Keratinocyte (primary cell): Measurements from ENCODE around the gene WFDC2. TPM values are rescaled to one million over a fixed set of nuclear protein-coding genes. Genes with fewer than 3 reads are reported as not detected.

Experiments
- DNase-seq: peaks from one replicate; pipeline ENCODE4 v3.0.0-alpha.2; 2011; ENCODE audit warnings: low read depth, missing footprints, low spot score
- FAIRE-seq: peaks from 2 replicates; lab custom pipeline; 2011; peaks lifted over from hg19 to GRCh38; lab: Jason Lieb, UNC
- H2AFZ ChIP-seq: 2 replicates; pipeline ENCODE4 v1.6.0; 2012; ENCODE audit warnings: low read length, control low read depth, inconsistent platforms; ENCODE audit not compliant: control insufficient read depth
- H3K27ac ChIP-seq: 2 replicates; pipeline ENCODE4 v1.5.1; 2011; ENCODE audit warnings: low read length; ENCODE audit not compliant: control insufficient read depth, insufficient read depth
- H3K27me3 ChIP-seq: 3 replicates; pipeline ENCODE4 v1.6.0; 2011; ENCODE audit warnings: low read length; ENCODE audit not compliant: control insufficient read depth, insufficient read depth; ENCODE audit errors: extremely low read depth
- H3K36me3 ChIP-seq, 2 experiments: 2 replicates in 1 of 2; 3 replicates in 1 of 2; pipeline ENCODE4 v1.5.1; 2011; ENCODE audit warnings: low read length in 2 of 2, mild to moderate bottlenecking in 1 of 2; ENCODE audit not compliant: control insufficient read depth in 2 of 2, insufficient read depth in 2 of 2; ENCODE audit errors: extremely low read depth in 1 of 2
- H3K4me1 ChIP-seq: 3 replicates; pipeline ENCODE4 v1.5.1; 2011; ENCODE audit warnings: low read length; ENCODE audit not compliant: control insufficient read depth, insufficient read depth; ENCODE audit errors: extremely low read depth
- H3K4me2 ChIP-seq: 3 replicates; pipeline ENCODE4 v1.6.0; 2011; ENCODE audit warnings: low read depth, low read length; ENCODE audit not compliant: control insufficient read depth, insufficient read depth; ENCODE audit errors: extremely low read depth
- H3K4me3 ChIP-seq, 3 experiments: fragments of 200-600 bp in 1 of 3; sonication (generic) in 1 of 3; 2 replicates in 2 of 3; 3 replicates in 1 of 3; pipeline ENCODE4 v1.5.1; 2011 to 2016; ENCODE audit warnings: low read length in 3 of 3, mild to moderate bottlenecking in 3 of 3, control low read depth in 2 of 3, inconsistent platforms in 1 of 3, low read depth in 1 of 3, mixed read lengths in 1 of 3, mixed run types in 1 of 3, moderate library complexity in 1 of 3; ENCODE audit not compliant: control insufficient read depth in 2 of 3, insufficient read depth in 2 of 3; ENCODE audit errors: extremely low read depth in 1 of 3
- H3K79me2 ChIP-seq: 2 replicates; pipeline ENCODE4 v1.6.0; 2012; ENCODE audit warnings: low read length; ENCODE audit not compliant: control insufficient read depth, insufficient read depth
- H3K9ac ChIP-seq: 3 replicates; pipeline ENCODE4 v1.6.0; 2011; ENCODE audit warnings: low read length; ENCODE audit not compliant: control insufficient read depth, insufficient read depth; ENCODE audit errors: extremely low read depth
- H3K9me1 ChIP-seq: 3 replicates; pipeline ENCODE4 v1.6.0; 2011; ENCODE audit warnings: low read length; ENCODE audit not compliant: control insufficient read depth, insufficient read depth; ENCODE audit errors: extremely low read depth
- H3K9me3 ChIP-seq: 2 replicates; pipeline ENCODE4 v1.5.1; 2012; ENCODE audit warnings: low read depth, low read length; ENCODE audit not compliant: control insufficient read depth
- H4K20me1 ChIP-seq: 3 replicates; pipeline ENCODE4 v1.6.0; 2011; ENCODE audit warnings: low read length; ENCODE audit not compliant: control insufficient read depth, insufficient read depth; ENCODE audit errors: extremely low read depth
- EZH2 ChIP-seq: IDR thresholded peaks from one replicate; pipeline ENCODE4 v1.6.1; 2012; ENCODE audit warnings: inconsistent platforms, mild to moderate bottlenecking, low read length, moderate library complexity
- dilution Hi-C: fragments of 300-500 bp; cut with MboI; formaldehyde crosslinking; loops from one replicate; pipeline ENCODE4 v1.7.0; 2020; ENCODE audit warnings: low sequenced_read_pairs; ENCODE audit not compliant: extremely low pct_ligation_motif_present
- polyA plus RNA-seq, 5 experiments: library from polyadenylated mRNA; depleted of rRNA in 3 of 5; stranded (reverse) in 3 of 5; stranded (forward) in 1 of 5; unstranded in 1 of 5; fragments of >200 nt; gene quantifications; 1 replicate in 1 of 5; 2 replicates in 3 of 5; 3 replicates in 1 of 5; pipeline versions ENCODE4 v1.2.1 to v1.2.3, GENCODE V29; 2011 to 2012; ENCODE audit warnings: missing spikeins in 2 of 5, low read depth in 1 of 5, low replicate concordance in 1 of 5
- TF ChIP-seq, protein P1 (sequence below), 3 experiments: IDR thresholded peaks in 1 of 3; conservative IDR thresholded peaks in 1 of 3; optimal IDR thresholded peaks in 1 of 3; 2 replicates in 2 of 3; 3 replicates in 1 of 3; pipeline versions ENCODE3 to v1.5.1; 2011; ENCODE audit warnings: low read length in 3 of 3, mild to moderate bottlenecking in 3 of 3, moderate library complexity in 2 of 3, control low read depth in 1 of 3, inconsistent platforms in 1 of 3; ENCODE audit not compliant: insufficient read depth in 2 of 3; ENCODE audit errors: extremely low read depth in 1 of 3

Gene WFDC2
- polyA plus RNA-seq, 1 donor (not counting 4 experiments of a cell fraction or from before 2014, with no cell fraction given) = not detected

DNA sequence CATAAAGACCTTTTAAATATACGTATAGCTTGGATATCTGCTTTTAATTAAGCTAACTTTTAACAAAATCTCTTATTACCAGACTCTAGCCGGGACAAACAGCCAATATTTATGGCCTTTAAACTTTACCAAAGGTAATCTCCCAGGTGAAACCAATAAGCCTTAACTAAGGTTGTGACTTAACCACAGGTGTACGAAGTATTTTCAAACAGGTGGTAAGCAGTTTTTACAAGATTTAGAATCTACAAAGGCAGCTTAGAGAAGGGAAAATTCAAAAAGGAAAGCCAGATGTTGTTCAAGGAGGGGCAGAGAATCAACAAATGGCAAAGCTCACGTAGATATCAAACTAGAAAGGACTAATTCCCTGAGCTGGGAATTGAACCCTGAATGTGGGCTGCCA lies 15.8 kb downstream of the WFDC2 start:
- Histone ChIP-seq H3K4me1 (peaks cover 14% of the 10 kb centered on the region), H4K20me1 (no peaks in the 10 kb centered on the region), H3K27ac (no peak overlapping the region), H3K79me2 (no peaks in the 10 kb centered on the region), H3K9ac (no peak overlapping the region), H3K4me2 (no peak overlapping the region), H3K9me1 (no peaks in the 10 kb centered on the region), H3K9me3 (no peaks in the 10 kb centered on the region), H3K27me3 (peaks cover 16% of the 10 kb centered on the region), H2AFZ (no peak overlapping the region), H3K36me3 (no peaks in the 10 kb centered on the region), H3K4me3 (no peak overlapping the region)
- DNase-seq (no peak), FAIRE-seq (no peak)
- dilution Hi-C loops = no loop called here
- TF ChIP-seq, protein P1, sequence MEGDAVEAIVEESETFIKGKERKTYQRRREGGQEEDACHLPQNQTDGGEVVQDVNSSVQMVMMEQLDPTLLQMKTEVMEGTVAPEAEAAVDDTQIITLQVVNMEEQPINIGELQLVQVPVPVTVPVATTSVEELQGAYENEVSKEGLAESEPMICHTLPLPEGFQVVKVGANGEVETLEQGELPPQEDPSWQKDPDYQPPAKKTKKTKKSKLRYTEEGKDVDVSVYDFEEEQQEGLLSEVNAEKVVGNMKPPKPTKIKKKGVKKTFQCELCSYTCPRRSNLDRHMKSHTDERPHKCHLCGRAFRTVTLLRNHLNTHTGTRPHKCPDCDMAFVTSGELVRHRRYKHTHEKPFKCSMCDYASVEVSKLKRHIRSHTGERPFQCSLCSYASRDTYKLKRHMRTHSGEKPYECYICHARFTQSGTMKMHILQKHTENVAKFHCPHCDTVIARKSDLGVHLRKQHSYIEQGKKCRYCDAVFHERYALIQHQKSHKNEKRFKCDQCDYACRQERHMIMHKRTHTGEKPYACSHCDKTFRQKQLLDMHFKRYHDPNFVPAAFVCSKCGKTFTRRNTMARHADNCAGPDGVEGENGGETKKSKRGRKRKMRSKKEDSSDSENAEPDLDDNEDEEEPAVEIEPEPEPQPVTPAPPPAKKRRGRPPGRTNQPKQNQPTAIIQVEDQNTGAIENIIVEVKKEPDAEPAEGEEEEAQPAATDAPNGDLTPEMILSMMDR (optimal IDR thresholded peaks at IDR 0.05 in 1 of 3, IDR thresholded peaks at IDR 0.05 in 1 of 3, conservative IDR thresholded peaks at IDR 0.05 in 1 of 3; ENCODE audit: extremely low read depth in 1 of 3, insufficient read depth in 2 of 3, low read length in 3 of 3) = no peak
- no peak for TF ChIP-seq EZH2

DNA sequence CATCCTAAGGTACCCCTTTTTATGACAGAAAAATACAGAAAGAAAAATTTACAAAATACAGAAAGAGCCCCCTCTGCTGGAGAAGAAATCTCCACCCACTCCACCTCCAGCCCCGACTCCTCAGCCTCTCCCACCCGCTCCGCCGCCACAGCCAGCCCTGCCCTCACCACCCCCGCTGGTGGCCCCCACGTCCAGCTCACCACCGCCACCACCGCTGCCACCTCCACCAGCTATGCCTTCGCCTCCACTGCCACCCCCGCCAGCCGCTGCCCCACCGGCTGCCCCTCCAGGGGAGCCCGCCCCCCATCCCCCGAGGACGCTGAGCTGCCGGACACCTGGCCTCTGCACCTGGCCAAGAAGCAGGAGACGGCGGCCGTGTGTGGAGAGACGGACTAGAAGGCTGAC lies 17.7 kb downstream of the WFDC2 start:
- H3K27me3 ChIP-seq = peaks cover 8% of the 10 kb centered on the region
- dilution Hi-C loops = no loop called here
- H3K9me1 ChIP-seq = no peaks in the 10 kb centered on the region
- H3K9ac ChIP-seq = no peak overlapping the region
- peaks cover 14% of the 10 kb centered on the region for H3K4me1 ChIP-seq
- H3K4me2 ChIP-seq = no peak overlapping the region
- H3K27ac ChIP-seq = no peak overlapping the region
- H3K9me3 ChIP-seq = no peaks in the 10 kb centered on the region
- TF ChIP-seq, protein P1 (optimal IDR thresholded peaks at IDR 0.05 in 1 of 3, IDR thresholded peaks at IDR 0.05 in 1 of 3, conservative IDR thresholded peaks at IDR 0.05 in 1 of 3; ENCODE audit: extremely low read depth in 1 of 3, insufficient read depth in 2 of 3, low read length in 3 of 3) = no peak
- TF ChIP-seq EZH2 = no peak
- H2AFZ ChIP-seq = no peak overlapping the region
- FAIRE-seq (no peak), DNase-seq (no peak)
- H3K79me2 ChIP-seq = no peaks in the 10 kb centered on the region
- no peaks in the 10 kb centered on the region for H4K20me1 ChIP-seq
- no peaks in the 10 kb centered on the region for H3K36me3 ChIP-seq
- H3K4me3 ChIP-seq = no peak overlapping the region
